Measurements from ENCODE around the gene ATP6V1G2.

DNA sequence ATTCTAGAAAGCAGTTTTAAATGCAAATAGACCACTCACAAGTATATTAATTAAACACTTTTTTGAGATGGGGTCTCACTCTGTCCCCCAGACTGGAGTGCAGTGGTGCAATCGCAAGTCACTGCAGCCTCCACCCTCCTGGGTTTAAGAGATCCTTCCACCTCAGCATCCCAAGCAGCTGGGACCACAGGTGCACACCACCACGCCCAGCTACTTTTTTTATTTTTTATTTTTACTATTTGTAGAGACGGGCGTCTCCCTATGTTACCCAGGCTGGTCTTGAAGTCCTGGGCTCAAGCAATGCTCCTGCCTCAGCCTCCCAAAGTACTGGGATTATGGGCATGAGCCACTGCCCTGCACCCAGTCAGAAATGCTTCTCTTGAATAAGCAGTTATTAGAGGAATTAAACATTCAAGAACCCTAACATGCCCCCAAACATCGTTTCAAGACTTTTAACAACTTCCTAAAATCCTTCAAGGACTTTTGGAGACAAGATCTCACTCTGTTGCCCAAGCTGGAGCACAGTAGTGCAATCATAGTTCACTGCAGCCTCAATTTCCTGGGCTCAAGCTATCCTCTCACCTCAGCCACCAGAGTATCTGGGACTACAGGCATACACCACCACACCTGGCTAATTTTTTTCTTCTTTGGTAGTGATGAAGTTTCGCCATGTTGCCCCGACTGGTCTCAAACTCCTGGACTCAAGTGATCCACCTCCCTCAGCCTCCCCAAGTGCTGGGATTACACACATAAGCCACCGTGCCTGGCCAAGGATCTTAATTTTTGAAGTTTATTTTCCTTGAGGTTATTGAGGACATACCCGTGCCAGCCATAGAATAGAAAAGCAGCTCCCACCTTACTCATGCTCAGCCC lies 14.4 kb downstream of the ATP6V1G2 start:
- TF ChIP-seq, protein P1, sequence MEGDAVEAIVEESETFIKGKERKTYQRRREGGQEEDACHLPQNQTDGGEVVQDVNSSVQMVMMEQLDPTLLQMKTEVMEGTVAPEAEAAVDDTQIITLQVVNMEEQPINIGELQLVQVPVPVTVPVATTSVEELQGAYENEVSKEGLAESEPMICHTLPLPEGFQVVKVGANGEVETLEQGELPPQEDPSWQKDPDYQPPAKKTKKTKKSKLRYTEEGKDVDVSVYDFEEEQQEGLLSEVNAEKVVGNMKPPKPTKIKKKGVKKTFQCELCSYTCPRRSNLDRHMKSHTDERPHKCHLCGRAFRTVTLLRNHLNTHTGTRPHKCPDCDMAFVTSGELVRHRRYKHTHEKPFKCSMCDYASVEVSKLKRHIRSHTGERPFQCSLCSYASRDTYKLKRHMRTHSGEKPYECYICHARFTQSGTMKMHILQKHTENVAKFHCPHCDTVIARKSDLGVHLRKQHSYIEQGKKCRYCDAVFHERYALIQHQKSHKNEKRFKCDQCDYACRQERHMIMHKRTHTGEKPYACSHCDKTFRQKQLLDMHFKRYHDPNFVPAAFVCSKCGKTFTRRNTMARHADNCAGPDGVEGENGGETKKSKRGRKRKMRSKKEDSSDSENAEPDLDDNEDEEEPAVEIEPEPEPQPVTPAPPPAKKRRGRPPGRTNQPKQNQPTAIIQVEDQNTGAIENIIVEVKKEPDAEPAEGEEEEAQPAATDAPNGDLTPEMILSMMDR (IDR thresholded peaks at IDR 0.05) = no peak
- TF ChIP-seq EP300 (IDR thresholded peaks at IDR 0.05) = no peak

Data from sigmoid colon (tissue), 4 donors.